Sigmoid colon (tissue), 7 donors: ENCODE data around the gene SVOPL. TPM values are rescaled to one million over a fixed set of nuclear protein-coding genes. Genes with fewer than 3 reads are reported as not detected.

Source experiments
- DNase-seq: peaks from one replicate; pipeline ENCODE4 v3.0.0-alpha.2; 2019
- H3K27ac ChIP-seq, 4 donors: fragments of 200-600 bp; sonication (generic); one replicate each; pipeline ENCODE4 v1.5.1; 2016 to 2019; ENCODE audit warnings: mild to moderate bottlenecking in 1 of 4
- H3K27me3 ChIP-seq, 3 donors: fragments of 200-600 bp; sonication (generic); one replicate each; pipeline ENCODE4 v1.5.1; 2019; ENCODE audit warnings: mild to moderate bottlenecking in 1 of 3
- H3K36me3 ChIP-seq, 4 donors: fragments of 200-600 bp; sonication (generic); one replicate each; pipeline ENCODE4 v1.5.1; 2016 to 2019
- H3K4me1 ChIP-seq, 4 donors: fragments of 200-600 bp; sonication (generic); one replicate each; pipeline ENCODE4 v1.5.1; 2017 to 2019
- H3K4me3 ChIP-seq, 4 donors: fragments of 200-600 bp; sonication (generic); one replicate each; pipeline ENCODE4 v1.5.1; 2017 to 2019; ENCODE audit warnings: mild to moderate bottlenecking in 2 of 4, moderate library complexity in 1 of 4
- H3K9me3 ChIP-seq, 4 donors: fragments of 200-600 bp in 3 of 4; sonication (generic) in 3 of 4; one replicate each; pipeline versions ENCODE4 v1.5.1 to v1.6.1; 2013 to 2019
- CTCF ChIP-seq, 4 experiments: fragments of 450-650 bp in 3 of 4; fragments of 200-600 bp in 1 of 4; IDR thresholded peaks; one replicate each; pipeline ENCODE4 v1.5.1; 2016 to 2019; ENCODE audit warnings: antibody characterized with exemption in 4 of 4, mild to moderate bottlenecking in 3 of 4, moderate library complexity in 2 of 4
- EP300 ChIP-seq, 4 donors: sonication (generic); formaldehyde crosslinking; IDR thresholded peaks; one replicate each; pipeline ENCODE4 v1.6.1; 2017; ENCODE audit warnings: antibody characterized with exemption in 4 of 4
- POLR2A ChIP-seq, 2 donors: fragments of 450-650 bp; IDR thresholded peaks; one replicate each; pipeline ENCODE4 v1.6.1; 2016; ENCODE audit warnings: antibody characterized with exemption in 2 of 2, mild to moderate bottlenecking in 2 of 2, moderate library complexity in 2 of 2
- POLR2AphosphoS5 ChIP-seq, 4 donors: sonication (generic); formaldehyde crosslinking; IDR thresholded peaks; one replicate each; pipeline ENCODE4 v1.6.1; 2017; ENCODE audit warnings: antibody characterized with exemption in 4 of 4
- WGBS, 2 donors: extraction: QIAGEN DNeasy Blood & Tissue Kit; methylation state at CpG; one replicate each; pipeline ENCODE4 v1.1.7; 2013; 5-methylcytosine and 5-hydroxymethylcytosine counted together
- intact Hi-C: fragments of 100-400 bp; cut with DNase I; formaldehyde crosslinking; loops from one replicate; pipeline ENCODE4 v1.15.1; 2023
- polyA plus RNA-seq, 3 donors: library from polyadenylated mRNA; stranded (reverse); fragments of 200-250 nt; gene quantifications; one replicate each; pipeline ENCODE4 v1.2.3, GENCODE V29; 2013
- total RNA-seq, 4 donors: library from RNA; depleted of rRNA; stranded (reverse); fragments of >200 nt; gene quantifications; one replicate each; pipeline ENCODE4 v1.1.0, GENCODE V29; 2016
- donor health status: healthy with polysubstance abuse.
- donor health status: Bipolar disorder and iron deficiency.
- donor health status: healthy.

SVOPL gene
- total and polyA plus RNA-seq, 7 donors: 1.8 to 2.3 TPM; not detected in 5

- no peaks in the 10 kb centered on the region for H3K27me3 ChIP-seq
- no peaks in the 10 kb centered on the region for H3K36me3 ChIP-seq
- 94 to 96% methylated on average over 7 of the region's 7 CpGs for WGBS, 2 donors
- DNase-seq: no peak
- no peak for TF ChIP-seq EP300 (IDR thresholded peaks at IDR 0.05)
- no peak for TF ChIP-seq CTCF (IDR thresholded peaks at IDR 0.05)
- no peak for TF ChIP-seq POLR2AphosphoS5 (IDR thresholded peaks at IDR 0.05)
- no peak for TF ChIP-seq POLR2A (IDR thresholded peaks at IDR 0.05)
- no peaks in the 10 kb centered on the region for H3K4me1 ChIP-seq
- no peak overlapping the region for H3K27ac ChIP-seq
- no peaks in the 10 kb centered on the region for H3K9me3 ChIP-seq
- intact Hi-C loops: no loop called here
- no peak overlapping the region for H3K4me3 ChIP-seq
These were observed 15.7 kb upstream of the SVOPL start for GRCh38 chr7:138716889-138717288.

GRCh38 chr7:138713191-138713590 lies 12.0 kb upstream of the SVOPL start:
- H3K27ac ChIP-seq: no peak overlapping the region
- DNase-seq: no peak
- no peak overlapping the region for H3K4me3 ChIP-seq
- TF ChIP-seq EP300 (IDR thresholded peaks at IDR 0.05) (no peak), POLR2AphosphoS5 (IDR thresholded peaks at IDR 0.05) (no peak), POLR2A (IDR thresholded peaks at IDR 0.05) (no peak), CTCF (IDR thresholded peaks at IDR 0.05) (no peak)
- no peaks in the 10 kb centered on the region for H3K27me3 ChIP-seq
- intact Hi-C loops: no loop called here
- no peaks in the 10 kb centered on the region for H3K36me3 ChIP-seq
- no peaks in the 10 kb centered on the region for H3K9me3 ChIP-seq
- H3K4me1 ChIP-seq: no peaks in the 10 kb centered on the region
- 75 to 88% methylated on average over 7 of the region's 7 CpGs for WGBS, 2 donors

GRCh38 chr7:138712652-138713051 lies 11.5 kb upstream of the SVOPL start:
- TF ChIP-seq CTCF (IDR thresholded peaks at IDR 0.05) (no peak), EP300 (IDR thresholded peaks at IDR 0.05) (no peak)

GRCh38 chr7:138710536-138711385 lies 9.6 kb upstream of the SVOPL start:
- no peak overlapping the region for H3K27ac ChIP-seq
- no peaks in the 10 kb centered on the region for H3K36me3 ChIP-seq
- no peaks in the 10 kb centered on the region for H3K9me3 ChIP-seq
- H3K4me1 ChIP-seq: no peaks in the 10 kb centered on the region
- no peak overlapping the region for H3K4me3 ChIP-seq
- no peaks in the 10 kb centered on the region for H3K27me3 ChIP-seq
- no peak for TF ChIP-seq EP300 (IDR thresholded peaks at IDR 0.05)
- TF ChIP-seq POLR2AphosphoS5 (IDR thresholded peaks at IDR 0.05): no peak
- WGBS, 2 donors: 71 to 73% methylated on average over 15 of the region's 15 CpGs
- no peak for DNase-seq
- intact Hi-C loops: no loop called here

More at GRCh38 chr7:138712652-138713051, 11.5 kb upstream of the SVOPL start:
- no peak overlapping the region for H3K4me3 ChIP-seq
- 95 to 96% methylated on average over 9 of the region's 9 CpGs for WGBS, 2 donors
- no peak overlapping the region for H3K27ac ChIP-seq
- no peaks in the 10 kb centered on the region for H3K27me3 ChIP-seq
- no peak for DNase-seq
- no peaks in the 10 kb centered on the region for H3K36me3 ChIP-seq
- no peaks in the 10 kb centered on the region for H3K4me1 ChIP-seq
- no peaks in the 10 kb centered on the region for H3K9me3 ChIP-seq
- intact Hi-C loops: no loop called here

GRCh38 chr7:138705167-138705566 lies 4.0 kb upstream of the SVOPL start:
- intact Hi-C loops: no loop called here
- no peak for DNase-seq
- H3K27ac ChIP-seq: no peak overlapping the region
- H3K4me3 ChIP-seq: no peak overlapping the region
- no peaks in the 10 kb centered on the region for H3K9me3 ChIP-seq
- TF ChIP-seq EP300 (IDR thresholded peaks at IDR 0.05) (no peak), POLR2A (IDR thresholded peaks at IDR 0.05) (no peak), POLR2AphosphoS5 (IDR thresholded peaks at IDR 0.05) (no peak), CTCF (IDR thresholded peaks at IDR 0.05) (no peak)
- no peaks in the 10 kb centered on the region for H3K36me3 ChIP-seq
- no peaks in the 10 kb centered on the region for H3K4me1 ChIP-seq
- 38 to 39% methylated on average over 7 of the region's 7 CpGs for WGBS, 2 donors
- H3K27me3 ChIP-seq: no peaks in the 10 kb centered on the region
